ENCODE results near the gene EIF2A.

Gene EIF2A

GRCh38 chr3:150509780-150510179, 36.8 kb upstream of the EIF2A start:
- Histone ChIP-seq H3K4me3 (no peak overlapping the region), H3K4me1 (no peaks in the 10 kb centered on the region), H3K27me3 (no peaks in the 10 kb centered on the region), H3K36me3 (no peaks in the 10 kb centered on the region), H3K9me3 (no peaks in the 10 kb centered on the region), H3K27ac (no peak overlapping the region)
- intact Hi-C loops (cut with DNase I; ENCODE audit: low total_unique reads), result no loop called here
- TF ChIP-seq, protein P1, sequence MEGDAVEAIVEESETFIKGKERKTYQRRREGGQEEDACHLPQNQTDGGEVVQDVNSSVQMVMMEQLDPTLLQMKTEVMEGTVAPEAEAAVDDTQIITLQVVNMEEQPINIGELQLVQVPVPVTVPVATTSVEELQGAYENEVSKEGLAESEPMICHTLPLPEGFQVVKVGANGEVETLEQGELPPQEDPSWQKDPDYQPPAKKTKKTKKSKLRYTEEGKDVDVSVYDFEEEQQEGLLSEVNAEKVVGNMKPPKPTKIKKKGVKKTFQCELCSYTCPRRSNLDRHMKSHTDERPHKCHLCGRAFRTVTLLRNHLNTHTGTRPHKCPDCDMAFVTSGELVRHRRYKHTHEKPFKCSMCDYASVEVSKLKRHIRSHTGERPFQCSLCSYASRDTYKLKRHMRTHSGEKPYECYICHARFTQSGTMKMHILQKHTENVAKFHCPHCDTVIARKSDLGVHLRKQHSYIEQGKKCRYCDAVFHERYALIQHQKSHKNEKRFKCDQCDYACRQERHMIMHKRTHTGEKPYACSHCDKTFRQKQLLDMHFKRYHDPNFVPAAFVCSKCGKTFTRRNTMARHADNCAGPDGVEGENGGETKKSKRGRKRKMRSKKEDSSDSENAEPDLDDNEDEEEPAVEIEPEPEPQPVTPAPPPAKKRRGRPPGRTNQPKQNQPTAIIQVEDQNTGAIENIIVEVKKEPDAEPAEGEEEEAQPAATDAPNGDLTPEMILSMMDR (IDR thresholded peaks at IDR 0.05), result no peak
- no peak for DNase-seq

DNA sequence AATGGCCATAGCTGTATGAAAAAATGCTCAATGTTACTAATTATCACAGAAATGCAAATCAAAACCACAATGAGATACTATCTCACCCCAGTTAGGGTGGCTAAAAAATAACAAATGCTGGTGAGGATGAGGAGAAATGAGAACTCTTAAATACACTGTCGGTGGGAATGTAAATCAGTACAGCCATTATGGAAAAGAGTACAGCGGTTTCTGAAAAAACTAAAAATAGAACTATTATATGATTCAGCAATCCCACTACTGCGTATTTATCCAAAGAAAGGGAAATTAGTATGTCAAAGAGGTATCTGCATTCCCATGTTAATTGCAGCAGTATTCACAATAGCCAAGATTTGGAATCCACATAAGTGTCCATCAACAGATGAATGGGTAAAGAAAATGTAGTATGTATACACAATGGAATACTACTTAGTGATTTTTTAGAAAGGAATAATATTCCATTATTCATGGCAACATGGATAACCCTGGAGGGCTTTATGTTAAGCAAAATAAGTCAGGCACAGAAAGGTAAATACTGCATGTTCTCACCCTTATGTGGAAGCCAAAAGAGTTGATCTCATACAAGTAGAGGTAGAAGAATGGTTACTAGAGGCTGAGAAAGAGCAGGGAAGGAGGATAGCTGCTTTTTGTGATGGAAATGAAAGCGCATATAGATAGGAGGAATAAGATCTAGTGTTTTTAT, 35.3 kb upstream of the EIF2A start:
- no peak overlapping the region for H3K4me3 ChIP-seq
- no peaks in the 10 kb centered on the region for H3K4me1 ChIP-seq
- no peaks in the 10 kb centered on the region for H3K27me3 ChIP-seq
- TF ChIP-seq, protein P1 (IDR thresholded peaks at IDR 0.05), result no peak
- intact Hi-C loops (cut with DNase I; ENCODE audit: low total_unique reads), result no loop called here
- DNase-seq, result no peak
- H3K9me3 ChIP-seq, result no peaks in the 10 kb centered on the region
- no peaks in the 10 kb centered on the region for H3K36me3 ChIP-seq
- H3K27ac ChIP-seq, result no peak overlapping the region

DNA sequence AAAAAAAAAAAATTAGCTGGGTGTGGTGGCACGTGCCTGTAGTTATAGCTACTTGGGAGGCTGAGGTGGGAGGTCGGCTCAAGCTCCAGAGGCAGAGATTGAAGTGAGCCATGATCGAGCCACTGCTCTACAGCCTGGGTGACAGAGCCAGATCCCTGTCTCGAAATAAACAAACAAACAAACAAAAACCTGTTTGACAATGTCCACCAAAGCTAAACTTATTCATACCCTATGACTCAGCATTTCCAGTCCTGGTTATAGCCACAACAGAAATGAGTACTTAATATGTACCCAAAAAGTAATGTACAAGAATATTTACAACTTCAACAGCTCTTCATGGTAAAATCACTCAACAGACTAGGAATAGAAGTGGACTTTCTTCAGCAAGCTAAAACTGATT, 31.4 kb upstream of the EIF2A start:
- Histone ChIP-seq H3K9me3 (no peaks in the 10 kb centered on the region), H3K27me3 (no peaks in the 10 kb centered on the region), H3K4me3 (no peak overlapping the region), H3K4me1 (no peaks in the 10 kb centered on the region), H3K36me3 (no peaks in the 10 kb centered on the region), H3K27ac (no peak overlapping the region)
- intact Hi-C loops (cut with DNase I; ENCODE audit: low total_unique reads), result no loop called here
- TF ChIP-seq, protein P1 (IDR thresholded peaks at IDR 0.05), result no peak
- no peak for DNase-seq

DNA sequence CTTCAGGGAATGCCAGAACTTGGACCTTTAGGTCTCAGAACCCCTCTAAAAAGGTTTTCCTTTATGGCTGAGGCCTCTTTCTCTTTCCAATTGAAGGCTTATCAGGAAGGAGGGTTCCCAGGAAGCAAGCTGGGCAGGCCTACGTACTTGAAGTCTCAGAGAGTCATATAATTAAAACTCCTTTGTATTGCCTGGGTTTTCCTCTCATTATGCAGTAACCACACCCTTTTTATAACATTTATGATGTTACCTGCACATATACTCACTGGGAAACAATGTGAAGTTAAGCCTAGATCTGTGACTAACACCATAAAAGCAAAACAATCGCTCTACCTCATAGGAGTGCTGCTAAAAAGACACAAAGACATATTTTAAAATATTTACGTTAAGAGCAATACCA, 27.6 kb upstream of the EIF2A start:
- Histone ChIP-seq H3K9me3 (no peaks in the 10 kb centered on the region), H3K4me3 (no peak overlapping the region)

DNA sequence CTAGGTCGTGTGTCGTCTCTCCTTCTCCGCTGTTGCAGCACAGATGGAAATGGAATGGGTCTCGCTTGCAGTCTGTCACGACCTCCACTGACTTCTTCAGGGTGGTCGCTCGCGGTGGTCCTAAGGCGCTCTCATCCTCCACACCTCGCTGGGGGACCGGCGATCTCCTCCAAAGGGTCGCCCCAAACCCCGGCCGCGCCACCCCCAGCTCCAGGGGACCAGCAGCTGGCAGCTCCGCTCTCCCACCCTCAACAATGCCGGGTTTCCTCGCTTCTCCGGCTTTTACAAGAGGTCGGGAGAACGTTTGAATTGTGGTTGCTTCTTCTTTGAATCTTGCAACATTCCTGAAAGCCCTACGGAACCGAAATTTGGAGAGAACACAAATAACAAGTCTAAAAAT, 26.2 kb upstream of the EIF2A start:
- no peaks in the 10 kb centered on the region for H3K9me3 ChIP-seq
- no peak for DNase-seq
- no peaks in the 10 kb centered on the region for H3K27me3 ChIP-seq
- H3K4me3 ChIP-seq, result no peak overlapping the region
- no peaks in the 10 kb centered on the region for H3K4me1 ChIP-seq
- no peak overlapping the region for H3K27ac ChIP-seq
- intact Hi-C loops (cut with DNase I; ENCODE audit: low total_unique reads), result no loop called here
- TF ChIP-seq, protein P1 (IDR thresholded peaks at IDR 0.05), result no peak
- no peaks in the 10 kb centered on the region for H3K36me3 ChIP-seq

More for the DNA sequence above, 27.6 kb upstream of the EIF2A start:
- no peak for DNase-seq
- H3K36me3 ChIP-seq, result no peaks in the 10 kb centered on the region
- TF ChIP-seq, protein P1 (IDR thresholded peaks at IDR 0.05), result no peak
- no peaks in the 10 kb centered on the region for H3K4me1 ChIP-seq
- no peak overlapping the region for H3K27ac ChIP-seq
- intact Hi-C loops (cut with DNase I; ENCODE audit: low total_unique reads), result no loop called here
- H3K27me3 ChIP-seq, result no peaks in the 10 kb centered on the region

- TF ChIP-seq, protein P1 (IDR thresholded peaks at IDR 0.05), result no peak
- Histone ChIP-seq H3K36me3 (no peaks in the 10 kb centered on the region), H3K9me3 (no peaks in the 10 kb centered on the region), H3K27me3 (no peaks in the 10 kb centered on the region), H3K4me3 (no peak overlapping the region), H3K4me1 (no peaks in the 10 kb centered on the region), H3K27ac (no peak overlapping the region)
- DNase-seq, result no peak
- intact Hi-C loops (cut with DNase I; ENCODE audit: low total_unique reads), result no loop called here
Measured at GRCh38 chr3:150521463-150521862, 25.1 kb upstream of the EIF2A start.
